LNCAP (cell line): ENCODE measurements around the gene TPX2.

Source experiments
- CTCF ChIP-seq: fragments of 450-650 bp; IDR thresholded peaks from 2 replicates; pipeline ENCODE4 v1.5.1; 2017; ENCODE audit warnings: mild to moderate bottlenecking

Gene TPX2

DNA sequence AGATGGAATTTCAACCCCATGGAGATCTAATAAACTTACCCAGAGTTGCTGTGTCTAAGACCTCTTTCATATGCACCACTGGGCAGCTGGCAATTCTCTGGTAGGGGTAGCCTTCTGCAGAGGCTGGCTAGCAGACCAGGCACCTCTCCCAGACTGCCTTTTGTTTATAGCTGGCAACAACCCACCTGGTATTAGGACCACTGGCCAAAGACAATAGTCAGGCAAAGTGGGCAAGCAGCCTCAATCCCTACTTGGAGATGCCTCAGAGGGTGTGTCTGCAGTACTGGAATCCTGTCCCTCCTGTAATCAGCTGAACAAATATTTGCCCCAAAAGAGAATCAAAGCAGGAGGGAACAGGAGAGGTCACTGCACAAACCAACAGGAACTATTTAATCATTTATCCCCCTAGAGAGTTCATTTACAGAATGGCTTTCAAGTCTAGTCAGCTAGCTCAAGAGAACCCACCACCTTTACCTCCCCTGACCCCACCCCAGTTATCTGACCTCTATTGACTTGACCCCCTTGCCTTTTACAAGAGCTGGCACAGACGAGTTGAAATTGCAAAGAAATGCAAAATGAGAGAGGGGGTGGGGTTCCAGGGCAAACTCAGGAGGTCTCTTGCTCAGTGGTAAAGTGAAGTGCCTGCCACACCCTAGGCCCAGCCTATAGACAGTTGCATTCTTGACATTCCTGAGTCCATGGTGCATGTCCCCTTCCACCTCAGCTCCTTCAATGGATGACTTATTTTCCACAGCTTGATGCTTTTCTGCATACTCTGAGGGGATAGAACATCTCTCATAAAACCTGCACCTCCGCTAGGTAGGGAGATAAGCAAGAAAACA lies 19.2 kb upstream of the TPX2 start:
- TF ChIP-seq CTCF = no peak

GRCh38 chr20:31720486-31721407 lies 18.3 kb upstream of the TPX2 start:
- TF ChIP-seq CTCF = no peak

DNA sequence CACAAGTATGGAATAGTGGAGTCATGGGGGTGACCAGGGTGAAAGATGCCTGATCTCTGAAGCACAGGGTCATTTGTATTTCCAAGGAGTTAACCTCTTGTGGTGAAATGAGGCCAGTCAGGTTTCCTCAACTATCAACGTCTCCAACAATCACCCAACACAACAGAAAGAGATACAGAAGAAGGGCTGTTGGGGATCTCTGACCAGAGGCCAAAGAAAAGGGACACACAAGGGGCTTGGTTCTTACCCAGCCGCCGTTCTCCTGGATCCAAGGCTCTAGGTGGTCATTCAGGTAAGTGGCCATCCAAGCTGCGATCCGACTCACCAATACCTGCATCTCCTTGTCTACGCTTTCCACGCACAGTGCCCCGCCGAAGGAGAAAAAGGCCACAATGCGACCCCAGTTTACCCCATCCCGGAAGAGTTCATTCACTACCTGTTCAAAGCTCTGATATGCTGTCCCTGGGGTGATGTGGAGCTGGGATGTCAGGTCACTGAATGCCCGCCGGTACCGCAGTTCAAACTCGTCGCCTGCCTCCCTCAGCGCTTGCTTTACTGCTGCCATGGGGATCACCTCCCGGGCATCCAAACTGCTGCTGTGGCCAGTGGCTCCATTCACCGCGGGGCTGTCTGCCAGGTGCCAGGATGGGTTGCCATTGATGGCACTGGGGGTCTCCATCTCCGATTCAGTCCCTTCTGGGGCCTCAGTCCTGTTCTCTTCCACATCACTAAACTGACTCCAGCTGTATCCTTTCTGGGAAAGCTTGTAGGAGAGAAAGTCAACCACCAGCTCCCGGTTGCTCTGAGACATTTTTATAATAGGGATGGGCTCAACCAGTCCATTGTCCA lies 17.5 kb upstream of the TPX2 start:
- no peak for TF ChIP-seq CTCF

GRCh38 chr20:31722257-31723068 lies 16.6 kb upstream of the TPX2 start, which contains the start of gene BCL2L1:
BCL2L1 (minus strand) TSS chr20:31722868; CDS start chr20:31722218, 650 bp downstream.
- 0 out of 2 replicates have a peak, but pooled peaks have one; percentile 37 for TF ChIP-seq CTCF

DNA sequence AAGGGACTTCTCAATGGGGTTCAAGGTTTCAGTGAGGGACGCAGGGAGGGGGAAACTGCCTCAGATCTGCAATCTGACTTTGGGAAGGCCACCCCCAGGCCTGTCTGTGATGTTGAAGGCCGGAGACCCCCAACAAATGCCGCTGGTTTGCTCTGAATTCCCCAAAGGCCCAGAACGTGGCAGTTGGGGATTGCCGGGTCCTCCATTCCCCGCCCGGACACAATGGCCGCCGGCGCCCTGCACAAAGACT lies 16.1 kb upstream of the TPX2 start:
- no peak for TF ChIP-seq CTCF

DNA sequence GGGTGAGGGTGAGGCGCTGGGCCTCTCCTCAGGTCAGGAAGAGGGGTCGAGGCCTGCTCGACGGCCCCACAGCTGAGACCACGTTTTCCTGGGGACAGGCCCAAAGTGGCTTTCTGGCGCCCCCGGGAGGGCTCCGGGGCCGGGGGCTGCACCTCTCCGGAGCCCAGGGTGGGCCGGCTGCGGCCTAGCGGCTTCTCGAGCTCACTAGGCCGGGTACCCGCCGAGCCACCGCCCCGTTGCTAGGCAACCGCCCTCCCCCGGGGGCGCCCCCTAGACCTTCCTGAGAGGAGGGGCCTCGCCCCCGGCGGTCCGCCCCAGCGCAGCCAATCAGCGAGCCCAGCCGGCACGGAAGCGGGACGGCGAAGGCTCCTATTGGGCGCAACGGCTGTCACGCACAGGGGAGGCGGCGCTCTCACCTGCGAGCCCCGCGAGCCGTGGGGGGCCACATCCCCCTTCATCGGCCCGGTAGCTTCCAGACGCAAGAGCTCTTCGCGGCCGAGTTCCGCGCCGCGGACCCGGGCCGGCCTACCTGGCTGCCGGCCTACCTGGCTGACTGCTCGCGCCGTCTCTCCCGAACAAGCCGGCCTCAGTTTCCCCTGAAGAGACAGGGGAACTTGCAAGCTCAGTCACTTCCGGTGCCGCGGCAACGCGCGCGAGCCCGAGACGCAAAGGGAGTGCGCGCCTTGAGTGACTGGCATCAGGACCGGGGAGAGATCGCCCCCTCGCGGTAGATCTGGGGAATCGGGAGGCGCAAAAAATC lies 15.6 kb upstream of the TPX2 start:
- TF ChIP-seq CTCF = peak; percentile 91
